Esophagus muscularis mucosa (tissue), 4 donors: ENCODE results near the gene GLRA2. TPM values are rescaled to one million over a fixed set of nuclear protein-coding genes. Genes with fewer than 3 reads are reported as not detected.

Experiments used
- DNase-seq: peaks from one replicate; pipeline ENCODE4 v3.0.0-alpha.2; 2017; ENCODE audit errors: extremely low spot score
- H3K27ac ChIP-seq, 4 donors: fragments of 200-600 bp; sonication (generic); replicated peaks in 1 of 4; 1 replicate in 3 of 4; 2 replicates in 1 of 4; pipeline ENCODE4 v1.5.1; 2016 to 2019; ENCODE audit warnings: mild to moderate bottlenecking in 1 of 4
- H3K27me3 ChIP-seq, 4 donors: fragments of 200-600 bp; sonication (generic); one replicate each; pipeline versions ENCODE4 v1.5.1 to v1.6.0; 2016 to 2019
- H3K36me3 ChIP-seq, 4 donors: fragments of 200-600 bp; sonication (generic); one replicate each; pipeline ENCODE4 v1.5.1; 2016 to 2019
- H3K4me1 ChIP-seq, 4 donors: fragments of 200-600 bp; sonication (generic); one replicate each; pipeline ENCODE4 v1.5.1; 2016 to 2019
- H3K4me3 ChIP-seq, 4 donors: fragments of 200-600 bp; sonication (generic); 1 replicate in 2 of 4; 2 replicates in 2 of 4; pipeline ENCODE4 v1.5.1; 2016 to 2019; ENCODE audit warnings: mild to moderate bottlenecking in 4 of 4, moderate library complexity in 1 of 4
- H3K9me3 ChIP-seq, 4 donors: fragments of 200-600 bp; sonication (generic); 1 replicate in 3 of 4; 2 replicates in 1 of 4; pipeline ENCODE4 v1.5.1; 2016 to 2019
- CTCF ChIP-seq, 3 experiments: fragments of 200-600 bp in 2 of 3; fragments of 450-650 bp in 1 of 3; sonication (generic) in 2 of 3; IDR thresholded peaks; one replicate each; pipeline ENCODE4 v1.5.1; 2017 to 2019; ENCODE audit warnings: antibody characterized with exemption in 3 of 3, mild to moderate bottlenecking in 2 of 3, moderate library complexity in 1 of 3
- EP300 ChIP-seq: sonication (generic); formaldehyde crosslinking; IDR thresholded peaks from one replicate; pipeline ENCODE4 v1.6.1; 2017; ENCODE audit warnings: antibody characterized with exemption
- POLR2A ChIP-seq: fragments of 450-650 bp; IDR thresholded peaks from one replicate; pipeline ENCODE4 v1.6.1; 2017; ENCODE audit warnings: antibody characterized with exemption, moderate library complexity, mild to moderate bottlenecking, low read depth
- POLR2AphosphoS5 ChIP-seq, 2 donors: sonication (generic); formaldehyde crosslinking; IDR thresholded peaks; one replicate each; pipeline ENCODE4 v1.6.1; 2017; ENCODE audit warnings: antibody characterized with exemption in 2 of 2
- WGBS: methylation state at CpG from one replicate; pipeline ENCODE4 v1.1.5; 2018; 5-methylcytosine and 5-hydroxymethylcytosine counted together
- intact Hi-C: fragments of 100-400 bp; cut with DNase I; formaldehyde crosslinking; loops from one replicate; pipeline ENCODE4 v1.15.1; 2023
- total RNA-seq, 4 donors: library from RNA; depleted of rRNA; stranded (reverse); fragments of >200 nt; gene quantifications; one replicate each; pipeline versions ENCODE4 v1.1.0 to v1.2.1, GENCODE V29; 2016

Gene GLRA2
- total RNA-seq, 4 donors from 2014 or later, result not detected

- intact Hi-C loops, result no loop called here
- no peak for TF ChIP-seq POLR2A
- no peak for TF ChIP-seq CTCF (IDR thresholded peaks at IDR 0.05)
- TF ChIP-seq POLR2AphosphoS5 (IDR thresholded peaks at IDR 0.05), result no peak
- no peak for TF ChIP-seq EP300
- H3K4me3 ChIP-seq, result no peak overlapping the region
- no peak for DNase-seq
- WGBS, result 86% methylated on average over 8 of the region's 8 CpGs
- H3K4me1 ChIP-seq, result no peaks in the 10 kb centered on the region
- no peaks in the 10 kb centered on the region for H3K9me3 ChIP-seq
- no peak overlapping the region for H3K27ac ChIP-seq
- H3K36me3 ChIP-seq, result no peaks in the 10 kb centered on the region
- no peaks in the 10 kb centered on the region for H3K27me3 ChIP-seq
These were observed 161.2 kb downstream of the GLRA2 start for GRCh38 chrX:14690553-14690952.

- H3K27ac ChIP-seq, result no peak overlapping the region
- intact Hi-C loops, result no loop called here
- no peak for DNase-seq
- no peaks in the 10 kb centered on the region for H3K9me3 ChIP-seq
- no peaks in the 10 kb centered on the region for H3K36me3 ChIP-seq
- no peaks in the 10 kb centered on the region for H3K27me3 ChIP-seq
- no peak overlapping the region for H3K4me3 ChIP-seq
- 76% methylated on average over 2 of the region's 2 CpGs for WGBS
- TF ChIP-seq CTCF (IDR thresholded peaks at IDR 0.05), result no peak
- TF ChIP-seq POLR2A, result no peak
- TF ChIP-seq EP300, result no peak
- TF ChIP-seq POLR2AphosphoS5 (IDR thresholded peaks at IDR 0.05), result no peak
- no peaks in the 10 kb centered on the region for H3K4me1 ChIP-seq
These were observed 165.3 kb downstream of the GLRA2 start for GRCh38 chrX:14694611-14695010.

- no peak for TF ChIP-seq EP300
- TF ChIP-seq CTCF (IDR thresholded peaks at IDR 0.05), result peak in 1 of 3 experiments; percentile 31
- 70% methylated on average over 3 of the region's 3 CpGs for WGBS
- Histone ChIP-seq H3K27ac (no peak overlapping the region), H3K36me3 (no peaks in the 10 kb centered on the region), H3K4me1 (no peaks in the 10 kb centered on the region), H3K9me3 (no peaks in the 10 kb centered on the region), H3K27me3 (no peaks in the 10 kb centered on the region), H3K4me3 (no peak overlapping the region)
- intact Hi-C loops, result no loop called here
- DNase-seq, result no peak
These were observed 168.1 kb downstream of the GLRA2 start for GRCh38 chrX:14697451-14697850.

GRCh38 chrX:14698790-14699189 lies 169.5 kb downstream of the GLRA2 start:
- H3K9me3 ChIP-seq, result no peaks in the 10 kb centered on the region
- H3K27me3 ChIP-seq, result no peaks in the 10 kb centered on the region
- H3K36me3 ChIP-seq, result no peaks in the 10 kb centered on the region
- no peak overlapping the region for H3K27ac ChIP-seq
- 86% methylated on average over 3 of the region's 3 CpGs for WGBS
- no peak for TF ChIP-seq CTCF (IDR thresholded peaks at IDR 0.05)
- TF ChIP-seq EP300, result no peak
- H3K4me1 ChIP-seq, result no peaks in the 10 kb centered on the region
- H3K4me3 ChIP-seq, result no peak overlapping the region
- no peak for DNase-seq
- intact Hi-C loops, result no loop called here

- no peak for DNase-seq
- Histone ChIP-seq H3K4me1 (no peaks in the 10 kb centered on the region), H3K27ac (no peak overlapping the region), H3K9me3 (no peaks in the 10 kb centered on the region), H3K4me3 (no peak overlapping the region), H3K36me3 (no peaks in the 10 kb centered on the region), H3K27me3 (no peaks in the 10 kb centered on the region)
- WGBS, result 72% methylated on average over 5 of the region's 5 CpGs
- TF ChIP-seq EP300 (no peak), POLR2AphosphoS5 (IDR thresholded peaks at IDR 0.05) (no peak), CTCF (IDR thresholded peaks at IDR 0.05) (no peak), POLR2A (no peak)
- intact Hi-C loops, result no loop called here
These were observed 171.6 kb downstream of the GLRA2 start for GRCh38 chrX:14700982-14701381.
